LHCN-M2 (cell line): ENCODE data around the gene ARHGEF2. TPM values are rescaled to one million over a fixed set of nuclear protein-coding genes. Genes with fewer than 3 reads are reported as not detected.
A peak's percentile ranks its signal among the peaks of the same experiment; 100 is the strongest.
"Not testable (repeated sequence)": the region's sequence is repeated elsewhere in the genome, so short reads cannot be mapped to it uniquely, and the experiment has no call there.

Experiments
- DNase-seq: peaks from one replicate; pipeline ENCODE4 v3.0.0-alpha.2; 2012; ENCODE audit warnings: low read depth
- total RNA-seq: library from RNA; depleted of rRNA; stranded (reverse); fragments of >200 nt; gene quantifications from 2 replicates; pipeline ENCODE4 v1.2.3, GENCODE V29; 2014

The ARHGEF2 gene
- total RNA-seq, 1 experiment from 2014 or later = 262 TPM

- DNase-seq = no peak
Measured at GRCh38 chr1:155990005-155990739, 11.8 kb upstream of the ARHGEF2 start.

GRCh38 chr1:155989242-155990004, 11.1 kb upstream of the ARHGEF2 start:
- DNase-seq = peak; percentile 65

GRCh38 chr1:155984903-155985645, 6.7 kb upstream of the ARHGEF2 start:
- not testable (repeated sequence) for DNase-seq

GRCh38 chr1:155984341-155984740, 6.0 kb upstream of the ARHGEF2 start:
- DNase-seq = no peak

- DNase-seq = peak; percentile 92
Measured at GRCh38 chr1:155983191-155984024, 5.1 kb upstream of the ARHGEF2 start.

- no peak for DNase-seq
Measured at GRCh38 chr1:155982106-155982505, 3.8 kb upstream of the ARHGEF2 start.

GRCh38 chr1:155981266-155982088, 3.1 kb upstream of the ARHGEF2 start:
- peak; percentile 66 for DNase-seq

- no peak for DNase-seq
Measured at GRCh38 chr1:155979597-155980343, 1.4 kb upstream of the ARHGEF2 start.

GRCh38 chr1:155978973-155979429, 654 bp upstream of the ARHGEF2 start:
- peak; percentile 62 for DNase-seq

- DNase-seq = no peak
Measured at GRCh38 chr1:155977690-155978324, 540 bp downstream of the ARHGEF2 start.

- DNase-seq = no peak
Measured at GRCh38 chr1:155976913-155977689, 1.2 kb downstream of the ARHGEF2 start.

- DNase-seq = peak; percentile 93
Measured at GRCh38 chr1:155976062-155976912, 2.1 kb downstream of the ARHGEF2 start.

- DNase-seq = no peak
Measured at GRCh38 chr1:155975375-155976061, 2.8 kb downstream of the ARHGEF2 start.

- DNase-seq = peak; percentile 63
Measured at GRCh38 chr1:155974208-155975115, 3.9 kb downstream of the ARHGEF2 start.

- DNase-seq = no peak
Measured at GRCh38 chr1:155973723-155974122, 4.6 kb downstream of the ARHGEF2 start.
